ENCODE measurements around the gene NFIC.

Gene NFIC

DNA sequence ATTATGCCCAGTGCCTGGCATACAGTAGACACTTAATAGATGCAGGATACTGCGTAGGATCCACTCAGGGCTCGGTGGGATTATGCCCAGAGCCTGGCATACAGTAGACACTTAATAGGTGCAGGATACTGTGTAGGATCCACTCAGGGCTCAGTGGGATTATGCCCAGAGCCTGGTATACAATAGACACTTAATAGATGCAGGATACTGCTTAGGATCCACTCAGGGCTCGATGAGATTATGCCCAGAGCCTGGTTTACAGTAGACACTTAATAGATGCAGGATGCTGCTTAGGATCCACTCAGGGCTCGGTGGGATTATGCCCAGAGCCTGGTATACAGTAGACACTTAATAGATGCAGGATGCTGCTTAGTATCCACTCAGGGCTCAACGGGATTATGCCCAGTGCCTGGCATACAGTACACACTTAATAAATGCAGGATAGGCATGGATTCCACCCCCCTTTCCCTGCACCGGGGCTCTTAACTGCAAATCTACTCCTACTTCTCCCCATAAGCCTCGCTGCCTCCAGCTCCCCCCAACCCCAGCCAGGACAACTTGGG lies 89.1 kb downstream of the NFIC start:
- no peak for DNase-seq

DNA sequence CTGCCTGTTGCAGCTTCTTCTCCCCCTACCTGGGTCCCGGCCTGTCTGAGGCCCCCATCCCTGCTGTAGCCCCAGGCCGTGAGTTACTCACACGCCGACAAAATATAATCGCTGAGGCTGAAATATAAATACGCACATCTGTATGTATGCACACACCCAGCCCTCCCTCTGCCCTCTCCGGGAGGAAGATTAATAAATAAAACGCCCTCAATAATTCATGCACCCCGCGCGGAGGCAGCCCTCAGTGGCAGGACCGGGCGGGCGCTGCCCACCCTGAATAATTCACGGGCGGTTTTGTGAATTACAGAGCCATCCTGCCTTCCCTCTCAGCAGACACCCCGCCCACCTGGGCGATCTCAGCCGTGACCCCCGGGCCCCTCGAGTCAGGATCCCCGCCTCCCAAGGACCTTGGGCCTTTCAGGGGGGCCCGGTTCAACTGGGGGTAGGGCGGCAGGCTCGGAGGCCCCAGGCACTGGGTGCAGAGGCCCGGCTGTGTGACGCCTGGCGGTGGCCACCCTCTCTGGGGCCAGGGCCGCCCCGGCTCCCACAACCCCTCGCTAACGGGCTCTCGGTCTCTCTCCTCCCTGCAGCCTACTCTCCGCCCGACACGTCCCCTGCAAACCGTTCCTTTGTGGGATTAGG lies 89.7 kb downstream of the NFIC start:
- no peak for DNase-seq

DNA sequence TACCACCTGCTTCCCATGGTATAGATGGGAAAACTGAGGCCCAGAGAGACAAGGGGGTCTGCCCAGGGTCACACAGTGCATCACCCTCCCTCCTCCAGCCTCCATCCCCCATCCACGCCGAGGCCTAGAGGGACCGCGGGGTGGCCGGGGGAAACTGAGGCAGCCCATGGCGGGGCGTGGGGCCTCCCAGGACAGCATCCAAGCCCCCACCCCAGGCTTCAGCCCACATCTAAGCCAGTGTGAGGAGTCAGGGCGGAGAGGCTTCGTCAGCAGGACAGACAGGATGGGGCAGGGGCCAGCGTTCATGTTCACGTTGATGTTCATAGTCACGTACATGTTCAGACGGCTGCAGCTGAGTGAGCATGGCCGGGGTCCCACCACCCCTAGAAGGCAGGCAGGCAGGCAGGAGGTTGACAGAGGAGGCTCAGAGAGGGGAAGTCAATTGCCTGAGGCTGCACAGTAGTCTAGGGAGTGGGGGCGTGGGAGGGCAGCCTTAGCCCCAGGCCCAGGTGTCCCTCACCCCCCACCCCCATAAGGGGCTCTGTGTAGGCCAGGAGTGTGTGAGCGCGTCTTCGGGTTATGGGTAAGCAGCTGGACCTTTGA lies 90.6 kb downstream of the NFIC start:
- no peak for DNase-seq

GRCh38 chr19:3457528-3458228 lies 91.3 kb downstream of the NFIC start:
- DNase-seq = no peak

GRCh38 chr19:3458229-3459088 lies 92.1 kb downstream of the NFIC start:
- no peak for DNase-seq

DNA sequence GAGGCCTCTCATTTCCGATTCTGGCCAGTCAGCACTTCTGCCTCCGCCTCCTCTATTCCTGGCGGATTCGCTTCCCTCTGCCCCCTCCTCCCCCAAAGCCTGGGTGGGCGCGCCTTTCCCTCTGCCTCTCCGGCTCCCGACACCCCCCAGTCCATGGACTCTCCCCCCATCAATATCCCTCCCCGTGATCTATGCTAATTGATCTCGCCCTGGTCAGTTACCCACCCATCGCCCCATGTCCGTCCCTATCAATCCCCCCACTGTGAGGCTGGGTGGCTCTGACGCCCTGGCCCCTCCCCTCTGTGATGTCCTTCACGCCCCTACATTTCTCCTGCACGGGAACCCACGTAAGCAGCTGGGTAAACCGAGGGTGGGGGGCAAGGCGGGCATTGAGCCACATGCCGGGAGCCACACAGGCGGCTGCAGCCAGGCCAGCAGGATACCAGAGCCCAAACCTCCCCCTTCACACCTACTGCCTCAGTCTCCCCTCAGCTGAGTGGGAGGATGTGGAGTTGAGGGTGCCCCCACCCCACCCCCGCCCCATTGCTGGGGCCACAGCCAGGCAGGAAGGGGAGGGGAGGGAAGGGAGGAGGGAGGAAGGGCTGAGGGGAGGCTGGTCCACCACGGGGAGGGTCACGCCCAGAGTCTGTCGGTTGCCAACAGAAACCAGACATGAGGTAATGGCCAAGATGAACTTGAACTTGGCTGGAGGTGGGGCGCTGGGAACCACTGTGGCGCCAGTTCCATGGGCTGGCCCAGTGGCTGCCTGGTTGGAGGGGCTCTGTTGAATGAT lies 92.9 kb downstream of the NFIC start:
- no peak for DNase-seq

DNA sequence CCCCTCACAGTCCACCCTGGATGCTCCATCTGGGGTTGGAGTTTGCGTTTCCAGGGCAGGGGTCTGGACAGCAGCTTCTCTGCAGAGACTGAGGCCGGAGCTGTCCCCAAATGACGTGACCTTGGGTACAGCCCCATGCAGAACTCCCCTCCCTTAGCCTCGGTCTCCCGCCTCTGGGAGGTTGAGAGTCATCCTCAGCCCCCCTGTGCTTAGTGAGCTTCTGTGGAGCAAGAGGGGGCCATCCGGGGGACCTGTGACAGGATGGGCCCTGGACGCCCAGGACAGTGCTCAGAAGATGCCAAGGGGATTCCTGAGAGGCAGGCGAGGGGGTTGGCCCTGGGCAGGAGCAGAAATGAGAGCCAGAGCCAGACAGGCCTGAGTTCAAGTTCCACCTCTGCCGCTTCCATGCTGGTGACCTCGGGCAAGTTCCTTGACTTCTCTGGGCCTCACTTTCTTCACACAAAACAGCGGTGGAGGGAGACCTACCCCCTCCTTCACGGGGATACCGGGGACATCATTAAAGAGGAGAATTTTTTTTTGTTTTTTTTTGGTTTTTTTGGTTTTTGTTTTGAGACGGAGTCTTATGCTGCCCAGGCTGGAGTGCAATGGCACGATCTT lies 93.7 kb downstream of the NFIC start:
- no peak for DNase-seq

DNA sequence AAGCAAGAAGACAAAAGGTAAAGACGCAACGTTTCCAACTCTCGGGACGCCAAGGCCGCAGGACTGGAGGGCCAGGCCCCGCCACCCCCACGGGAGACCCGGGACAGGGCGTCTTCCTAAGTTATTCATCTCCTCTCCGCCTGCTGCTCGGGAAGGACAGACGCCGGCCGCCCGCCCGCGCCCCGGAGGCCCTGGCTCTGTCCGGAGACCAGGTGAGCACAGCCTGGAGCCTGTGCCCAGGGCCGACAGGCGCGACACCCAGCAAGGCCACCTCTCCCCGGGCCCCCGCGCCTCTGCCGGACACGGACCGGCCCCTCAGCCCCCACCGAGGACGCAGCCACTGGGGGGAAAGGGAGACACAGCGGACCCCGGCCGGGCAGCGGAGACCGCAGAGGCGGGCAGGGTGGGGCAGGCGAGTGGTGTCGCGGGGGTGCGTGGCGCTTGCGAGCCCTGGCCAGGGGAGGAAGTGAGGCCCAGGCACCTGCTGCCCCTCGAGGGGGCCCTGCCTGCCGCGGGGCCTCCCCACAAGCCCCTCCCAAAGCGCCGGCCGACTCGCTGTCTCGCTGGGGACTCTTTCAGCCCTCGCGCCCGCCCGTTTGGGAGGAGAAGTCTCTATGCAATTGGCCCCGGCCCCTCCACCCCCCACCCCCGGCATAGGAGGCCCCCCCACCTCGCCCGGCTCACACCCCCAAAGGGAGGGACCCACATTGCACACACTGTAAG lies 96.8 kb downstream of the NFIC start:
- no peak for DNase-seq

GRCh38 chr19:3463714-3464586 lies 97.6 kb downstream of the NFIC start:
- no peak for DNase-seq

- DNase-seq = no peak
Measured at GRCh38 chr19:3464587-3465235, 98.3 kb downstream of the NFIC start.

GRCh38 chr19:3465552-3465951 lies 99.2 kb downstream of the NFIC start:
- no peak for DNase-seq

- no peak for DNase-seq
Measured at GRCh38 chr19:3466635-3467034, 100.3 kb downstream of the NFIC start.

DNA sequence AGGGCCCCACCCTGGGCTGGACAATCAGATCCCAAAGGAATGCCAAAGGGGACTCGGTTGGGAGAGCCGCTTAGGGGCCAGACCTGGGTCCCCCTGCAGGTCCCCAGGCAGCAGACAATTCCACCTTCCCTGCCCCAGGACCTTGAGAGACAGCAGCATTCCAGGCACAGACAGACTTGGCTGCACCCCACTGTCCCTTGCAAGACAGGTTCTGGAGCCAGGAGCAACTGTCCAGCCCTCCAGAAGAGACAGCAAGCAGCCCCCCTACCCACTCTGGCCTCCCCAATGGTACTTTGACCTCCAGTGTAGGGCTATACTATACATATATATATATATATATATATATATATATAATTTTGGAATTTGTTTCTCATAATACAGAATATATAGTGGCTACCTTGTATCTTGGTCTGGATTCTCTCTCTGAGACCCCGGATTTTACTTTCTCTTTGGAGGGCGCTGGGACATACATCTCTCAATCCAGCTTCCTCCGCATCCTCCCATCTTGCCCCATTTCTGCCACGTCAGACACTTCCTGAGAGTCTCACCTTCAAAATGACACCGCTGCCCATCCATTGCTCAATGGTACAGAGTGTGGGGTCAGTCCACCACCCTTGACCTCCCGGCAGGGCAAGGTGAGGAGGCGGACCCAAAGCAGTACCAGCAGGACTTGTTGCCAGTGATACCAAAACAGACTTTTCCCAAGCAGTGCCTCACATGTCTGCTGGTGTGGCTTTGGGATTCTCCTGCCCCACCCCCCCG lies 101.2 kb downstream of the NFIC start:
- DNase-seq = no peak

DNA sequence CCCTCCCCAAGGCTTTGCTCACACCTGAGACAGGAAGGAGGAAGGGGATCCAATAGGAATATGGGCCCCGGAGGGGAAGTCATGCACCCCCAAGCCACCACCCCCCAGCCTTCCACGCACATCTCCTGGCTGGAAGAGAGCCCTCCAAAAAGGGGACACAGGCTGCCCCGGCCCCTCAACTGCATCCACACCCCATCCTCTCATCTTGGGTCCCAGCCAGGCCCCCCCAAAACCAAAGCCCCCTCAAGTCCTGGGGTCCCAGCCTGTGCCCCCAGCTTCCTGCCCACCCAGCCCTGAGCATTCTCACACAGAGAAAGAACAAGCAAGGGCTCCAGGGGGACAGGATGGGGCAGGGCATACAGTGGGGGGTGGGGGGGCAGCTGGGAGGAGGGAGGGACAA lies 101.8 kb downstream of the NFIC start:
- no peak for DNase-seq

GRCh38 chr19:3469638-3470499 lies 103.5 kb downstream of the NFIC start:
- no peak for DNase-seq

DNA sequence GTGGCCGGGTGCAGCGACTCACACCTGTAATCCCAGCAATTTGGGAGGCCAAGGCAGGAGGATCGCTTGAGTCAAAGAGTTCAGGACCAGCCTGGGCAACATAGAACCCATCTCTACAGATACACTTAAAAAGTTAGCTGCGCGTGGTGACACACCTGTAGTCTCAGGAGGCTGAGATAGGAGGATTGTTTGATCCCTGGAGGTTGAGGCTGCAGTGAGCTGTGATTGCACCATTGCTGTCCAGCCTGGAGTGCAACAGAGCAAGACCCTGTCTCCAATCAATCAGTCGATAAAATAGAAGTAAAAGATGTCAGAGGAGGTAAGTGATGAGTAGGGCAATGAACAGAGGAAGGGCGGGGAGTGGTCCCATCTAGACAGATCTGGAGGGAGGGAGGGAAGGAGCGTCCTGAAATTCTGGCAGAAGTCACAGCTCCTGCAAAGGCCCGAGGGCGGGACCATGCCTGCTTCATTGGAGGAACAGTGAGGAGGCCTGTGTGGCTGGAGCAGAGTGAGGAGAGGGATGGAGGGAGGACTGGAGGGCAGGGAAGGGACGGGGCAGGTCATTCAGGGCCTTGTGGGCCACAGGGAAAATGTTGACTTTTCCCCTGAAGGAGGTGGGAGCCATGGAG lies 104.2 kb downstream of the NFIC start:
- DNase-seq = no peak

DNA sequence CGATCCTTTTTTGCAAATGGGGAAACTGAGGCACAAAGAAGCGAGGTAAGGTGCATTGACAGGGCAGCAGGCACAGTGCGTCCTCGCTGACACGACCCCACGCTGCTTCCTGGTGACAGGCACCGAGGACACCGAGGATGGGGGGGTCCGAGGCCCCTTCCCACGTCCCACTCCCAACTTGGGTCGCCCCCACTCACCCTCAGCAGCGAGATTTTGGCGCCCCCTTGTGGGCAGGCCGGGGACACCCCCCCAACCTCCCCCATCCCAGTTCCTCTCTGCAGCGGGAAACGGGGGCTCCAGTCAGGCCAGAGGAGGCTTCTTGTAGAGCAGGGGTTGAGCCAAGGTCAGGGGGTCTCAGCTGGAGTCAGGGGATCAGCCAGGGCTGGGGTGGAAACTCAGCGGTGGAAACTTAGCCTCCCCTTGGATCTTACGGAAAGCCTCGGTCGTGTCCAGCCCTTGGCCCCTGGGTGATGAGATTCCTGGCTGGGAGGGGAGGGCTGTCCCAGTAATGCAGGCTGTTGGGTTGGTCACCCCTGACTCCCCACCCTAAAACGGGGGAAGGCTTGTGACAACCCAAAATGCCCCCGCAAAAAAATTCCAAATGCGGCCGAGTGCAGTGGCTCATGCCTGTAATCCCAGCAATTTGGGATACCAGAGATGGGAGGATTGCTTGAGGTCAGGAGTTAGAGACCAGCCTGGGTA lies 105.7 kb downstream of the NFIC start:
- DNase-seq = no peak

Measured in NK-92 treated with Interleukin-12 subunit alpha and Interleukin-12 subunit beta, amount 100 ng/mL, for 24 hours (cell line).